ENCODE results near the gene MIPEP.

MIPEP gene

GRCh38 chr13:23865026-23865425 is 24.2 kb downstream of the MIPEP start:
- no peak for TF ChIP-seq CTCF (IDR thresholded peaks at IDR 0.05)

GRCh38 chr13:23861310-23861709 is 27.9 kb downstream of the MIPEP start:
- TF ChIP-seq CTCF (IDR thresholded peaks at IDR 0.05) = no peak

- TF ChIP-seq CTCF (IDR thresholded peaks at IDR 0.05) = no peak
Measured at GRCh38 chr13:23859904-23860303, 29.3 kb downstream of the MIPEP start.

GRCh38 chr13:23859455-23859854 is 29.7 kb downstream of the MIPEP start:
- no peak for TF ChIP-seq CTCF (IDR thresholded peaks at IDR 0.05)

GRCh38 chr13:23858546-23858945 is 30.7 kb downstream of the MIPEP start:
- TF ChIP-seq CTCF (IDR thresholded peaks at IDR 0.05) = no peak

GRCh38 chr13:23856008-23856750 is 33.0 kb downstream of the MIPEP start:
- TF ChIP-seq CTCF (IDR thresholded peaks at IDR 0.05) = no peak

GRCh38 chr13:23855360-23855759 is 33.8 kb downstream of the MIPEP start:
- TF ChIP-seq CTCF (IDR thresholded peaks at IDR 0.05) = no peak

GRCh38 chr13:23852351-23852750 is 36.8 kb downstream of the MIPEP start:
- no peak for TF ChIP-seq CTCF (IDR thresholded peaks at IDR 0.05)

Measured in LNCAP (cell line).